Measurements from ENCODE around the gene ACTA1. TPM values are rescaled to one million over a fixed set of nuclear protein-coding genes. Genes with fewer than 3 reads are reported as not detected.

The ACTA1 gene
- total and polyA plus RNA-seq, 2 of the 13 experiments (the other 11 are each of a cell fraction or from before 2014, with no cell fraction given) = 1.4 to 5.2 TPM

- ChIA-PET POLR2A (interaction anchor here (2.5 kb wide), 1 partner anchor 141 kb away, joined by 5 read pairs; the partner anchor contains the start of gene RAB4A), CTCF (ENCODE audit: low intra/inter-chr PET ratio, low total read pairs) (no interaction called here)
- Histone ChIP-seq H3K36me3 (replicated peaks in 1 of 2; ENCODE audit: control insufficient read depth in 1 of 2, insufficient read depth in 2 of 2, low read length in 2 of 2) (no peaks in the 10 kb centered on the region), H3K4me1 (ENCODE audit: insufficient read depth, low read length) (peaks cover 55% of the 10 kb centered on the region), H3K27ac (ENCODE audit: extremely low read length, insufficient read depth, low read length) (no peak overlapping the region), H3K79me2 (ENCODE audit: insufficient read depth, low read length) (no peaks in the 10 kb centered on the region), H3K27me3 (ENCODE audit: control insufficient read depth in 1 of 2, insufficient read depth in 2 of 2, low read length in 2 of 2) (peaks cover 2 to 8% of the 10 kb centered on the region in 2 experiments; a peak in 3 of 5 replicates), H3K4me2 (ENCODE audit: low read depth, low read length) (no peak overlapping the region; the same call in 1 of the 2 replicates), H3K9me3 (ENCODE audit: low read length) (no peaks in the 10 kb centered on the region), H4K20me1 (ENCODE audit: insufficient read depth, low read length) (no peaks in the 10 kb centered on the region), H2AFZ (ENCODE audit: low read length) (no peak overlapping the region), H3K4me3 (replicated peaks in 1 of 3; ENCODE audit: insufficient read depth in 1 of 3, low read depth in 2 of 3, low read length in 3 of 3) (no peak overlapping the region), H3K9ac (ENCODE audit: insufficient read depth, low read depth, low read length) (no peak overlapping the region)
- DNase-seq (ENCODE audit: low spot score) (no peak), ATAC-seq (no peak), FAIRE-seq (no peak)
- 52% methylated on average over 11 of the region's 11 CpGs for WGBS (ENCODE audit: low lambda C conversion rate)
- in situ Hi-C loops (cut with HindIII; ENCODE audit: extremely low pct_ligation_motif_present, low pct_unique_long_range_greater_than_20kb) = no loop called here
- intact Hi-C loops (cut with micrococcal nuclease; ENCODE audit: unreplicated experiment) = no loop called here
- BruUV-seq (replicated peaks) = no TSS peak
- TF ChIP-seq STAG1 (CRISPR knock-in tag; IDR thresholded peaks at IDR 0.05) (no peak), ZNF766 (CRISPR knock-in tag; IDR thresholded peaks at IDR 0.05; ENCODE audit: borderline replicate concordance) (no peak), THAP11 (CRISPR knock-in tag; IDR thresholded peaks at IDR 0.05) (no peak), ZNF260 (CRISPR knock-in tag; IDR thresholded peaks at IDR 0.05; ENCODE audit: borderline replicate concordance, low read depth) (no peak), ZBTB44 (CRISPR knock-in tag; IDR thresholded peaks at IDR 0.05) (no peak), SNAI1 (CRISPR knock-in tag; IDR thresholded peaks at IDR 0.05; ENCODE audit: borderline replicate concordance) (no peak), ZBTB25 (CRISPR knock-in tag; IDR thresholded peaks at IDR 0.05) (no peak), ZMYM2 (CRISPR knock-in tag; IDR thresholded peaks at IDR 0.05) (no peak), SMAD3 (CRISPR knock-in tag; IDR thresholded peaks at IDR 0.05) (no peak), POLR2AphosphoS2 (IDR thresholded peaks at IDR 0.05; ENCODE audit: low read depth, low read length) (no peak), ZNF83 (CRISPR knock-in tag; IDR thresholded peaks at IDR 0.05; ENCODE audit: borderline replicate concordance) (no peak)
- TF ChIP-seq, protein P1, sequence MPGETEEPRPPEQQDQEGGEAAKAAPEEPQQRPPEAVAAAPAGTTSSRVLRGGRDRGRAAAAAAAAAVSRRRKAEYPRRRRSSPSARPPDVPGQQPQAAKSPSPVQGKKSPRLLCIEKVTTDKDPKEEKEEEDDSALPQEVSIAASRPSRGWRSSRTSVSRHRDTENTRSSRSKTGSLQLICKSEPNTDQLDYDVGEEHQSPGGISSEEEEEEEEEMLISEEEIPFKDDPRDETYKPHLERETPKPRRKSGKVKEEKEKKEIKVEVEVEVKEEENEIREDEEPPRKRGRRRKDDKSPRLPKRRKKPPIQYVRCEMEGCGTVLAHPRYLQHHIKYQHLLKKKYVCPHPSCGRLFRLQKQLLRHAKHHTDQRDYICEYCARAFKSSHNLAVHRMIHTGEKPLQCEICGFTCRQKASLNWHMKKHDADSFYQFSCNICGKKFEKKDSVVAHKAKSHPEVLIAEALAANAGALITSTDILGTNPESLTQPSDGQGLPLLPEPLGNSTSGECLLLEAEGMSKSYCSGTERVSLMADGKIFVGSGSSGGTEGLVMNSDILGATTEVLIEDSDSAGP (CRISPR knock-in tag; IDR thresholded peaks at IDR 0.05; ENCODE audit: borderline replicate concordance) = no peak
- TF ChIP-seq, protein P2, sequence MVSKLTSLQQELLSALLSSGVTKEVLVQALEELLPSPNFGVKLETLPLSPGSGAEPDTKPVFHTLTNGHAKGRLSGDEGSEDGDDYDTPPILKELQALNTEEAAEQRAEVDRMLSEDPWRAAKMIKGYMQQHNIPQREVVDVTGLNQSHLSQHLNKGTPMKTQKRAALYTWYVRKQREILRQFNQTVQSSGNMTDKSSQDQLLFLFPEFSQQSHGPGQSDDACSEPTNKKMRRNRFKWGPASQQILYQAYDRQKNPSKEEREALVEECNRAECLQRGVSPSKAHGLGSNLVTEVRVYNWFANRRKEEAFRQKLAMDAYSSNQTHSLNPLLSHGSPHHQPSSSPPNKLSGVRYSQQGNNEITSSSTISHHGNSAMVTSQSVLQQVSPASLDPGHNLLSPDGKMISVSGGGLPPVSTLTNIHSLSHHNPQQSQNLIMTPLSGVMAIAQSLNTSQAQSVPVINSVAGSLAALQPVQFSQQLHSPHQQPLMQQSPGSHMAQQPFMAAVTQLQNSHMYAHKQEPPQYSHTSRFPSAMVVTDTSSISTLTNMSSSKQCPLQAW (CRISPR knock-in tag; IDR thresholded peaks at IDR 0.05) = no peak
- TF ChIP-seq, protein P3, sequence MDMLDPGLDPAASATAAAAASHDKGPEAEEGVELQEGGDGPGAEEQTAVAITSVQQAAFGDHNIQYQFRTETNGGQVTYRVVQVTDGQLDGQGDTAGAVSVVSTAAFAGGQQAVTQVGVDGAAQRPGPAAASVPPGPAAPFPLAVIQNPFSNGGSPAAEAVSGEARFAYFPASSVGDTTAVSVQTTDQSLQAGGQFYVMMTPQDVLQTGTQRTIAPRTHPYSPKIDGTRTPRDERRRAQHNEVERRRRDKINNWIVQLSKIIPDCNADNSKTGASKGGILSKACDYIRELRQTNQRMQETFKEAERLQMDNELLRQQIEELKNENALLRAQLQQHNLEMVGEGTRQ (IDR thresholded peaks at IDR 0.05; ENCODE audit: low read depth, low read length) = no peak
- TF ChIP-seq, protein P3 (CRISPR knock-in tag; IDR thresholded peaks at IDR 0.05; ENCODE audit: borderline replicate concordance) = no peak
Observed at GRCh38 chr1:229411434-229412055, 22.3 kb downstream of the ACTA1 start.
